Activated CD8-positive, alpha-beta memory T cell treated with anti-CD3 and anti-CD28 coated beads for 1 hour (primary cell): ENCODE data around the gene RAD51C.
"Not testable (repeated sequence)": the region's sequence is repeated elsewhere in the genome, so short reads cannot be mapped to it uniquely, and the experiment has no call there.

Source experiments
- DNase-seq, 2 donors: peaks; one replicate each; pipeline ENCODE4 v3.0.0-alpha.2; 2020; ENCODE audit warnings: low read depth in 1 of 2; ENCODE audit errors: extremely low read depth in 1 of 2

RAD51C gene

DNA sequence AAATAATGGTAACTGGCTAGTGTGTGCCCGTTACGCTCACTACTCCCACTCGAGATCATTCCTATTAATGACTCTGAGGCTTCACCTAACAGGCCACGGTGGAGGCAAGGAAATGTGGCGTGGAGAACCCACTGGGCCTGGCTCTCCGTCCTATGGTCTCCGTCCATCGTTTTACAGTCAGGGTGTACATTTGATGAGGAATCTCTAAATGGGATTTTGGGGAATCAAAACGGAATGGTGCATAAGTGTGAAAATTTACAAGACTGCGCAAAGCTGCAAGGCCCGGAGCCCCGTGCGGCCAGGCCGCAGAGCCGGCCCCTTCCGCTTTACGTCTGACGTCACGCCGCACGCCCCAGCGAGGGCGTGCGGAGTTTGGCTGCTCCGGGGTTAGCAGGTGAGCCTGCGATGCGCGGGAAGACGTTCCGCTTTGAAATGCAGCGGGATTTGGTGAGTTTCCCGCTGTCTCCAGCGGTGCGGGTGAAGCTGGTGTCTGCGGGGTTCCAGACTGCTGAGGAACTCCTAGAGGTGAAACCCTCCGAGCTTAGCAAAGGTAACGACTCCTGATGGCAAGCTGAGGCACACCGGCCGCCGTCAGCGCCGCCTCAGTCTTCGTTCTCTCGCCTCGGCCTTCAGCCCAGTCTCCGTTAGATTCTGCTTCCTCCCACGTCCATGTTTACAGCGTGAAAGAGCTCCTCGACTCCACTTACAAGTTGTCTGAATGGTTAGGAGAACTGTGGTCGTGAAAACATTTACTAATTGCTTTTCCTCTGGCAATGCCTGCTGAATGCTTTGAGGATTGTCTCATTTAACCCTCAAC lies at the start of gene RAD51C:
Gene RAD51C, plus strand, starts transcription at position 364 of the 817 bp plus-strand sequence. Its CDS starts 42 bp downstream, at position 406.
- peak; percentile 46 to 79 for DNase-seq

DNA sequence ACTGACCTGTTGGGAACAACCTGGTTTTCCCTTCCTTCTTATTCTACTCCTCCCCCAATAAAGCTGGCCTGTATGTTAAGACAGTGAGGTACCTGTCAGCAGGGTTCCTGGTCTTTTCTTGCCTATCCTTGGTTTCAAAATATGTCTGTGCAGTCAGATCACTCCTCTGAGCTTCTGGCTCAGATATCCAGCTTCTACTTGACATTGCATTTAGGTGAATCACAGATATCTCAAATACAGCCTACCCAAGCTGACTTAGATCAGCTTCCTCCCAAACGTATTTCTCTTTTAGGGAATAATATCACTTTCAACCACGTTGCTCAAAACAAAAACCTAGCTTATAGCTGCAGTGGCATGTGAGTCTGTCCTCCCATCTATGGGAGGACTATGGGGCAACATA lies 49.3 kb upstream of the RAD51C start:
- no peak for DNase-seq

DNA sequence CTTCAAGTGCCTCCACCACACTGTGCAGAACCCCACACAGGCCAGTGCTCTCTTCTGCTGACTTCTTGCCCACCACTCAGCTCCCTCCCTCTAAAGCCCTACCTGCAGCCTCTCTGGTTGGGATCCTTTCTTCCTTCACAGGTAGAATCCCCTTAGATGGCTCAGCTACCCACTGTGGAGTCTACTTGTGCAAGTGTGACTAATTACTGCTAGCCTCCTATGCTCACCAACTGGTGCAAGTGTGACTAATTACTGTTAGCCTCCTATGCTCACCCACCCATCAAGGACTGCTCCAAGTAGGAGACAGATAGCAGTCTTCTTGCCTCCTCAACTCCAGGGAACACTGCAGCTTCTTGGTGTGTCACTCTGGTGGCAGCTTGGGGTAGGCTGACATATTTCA lies 44.2 kb upstream of the RAD51C start:
- no peak for DNase-seq

DNA sequence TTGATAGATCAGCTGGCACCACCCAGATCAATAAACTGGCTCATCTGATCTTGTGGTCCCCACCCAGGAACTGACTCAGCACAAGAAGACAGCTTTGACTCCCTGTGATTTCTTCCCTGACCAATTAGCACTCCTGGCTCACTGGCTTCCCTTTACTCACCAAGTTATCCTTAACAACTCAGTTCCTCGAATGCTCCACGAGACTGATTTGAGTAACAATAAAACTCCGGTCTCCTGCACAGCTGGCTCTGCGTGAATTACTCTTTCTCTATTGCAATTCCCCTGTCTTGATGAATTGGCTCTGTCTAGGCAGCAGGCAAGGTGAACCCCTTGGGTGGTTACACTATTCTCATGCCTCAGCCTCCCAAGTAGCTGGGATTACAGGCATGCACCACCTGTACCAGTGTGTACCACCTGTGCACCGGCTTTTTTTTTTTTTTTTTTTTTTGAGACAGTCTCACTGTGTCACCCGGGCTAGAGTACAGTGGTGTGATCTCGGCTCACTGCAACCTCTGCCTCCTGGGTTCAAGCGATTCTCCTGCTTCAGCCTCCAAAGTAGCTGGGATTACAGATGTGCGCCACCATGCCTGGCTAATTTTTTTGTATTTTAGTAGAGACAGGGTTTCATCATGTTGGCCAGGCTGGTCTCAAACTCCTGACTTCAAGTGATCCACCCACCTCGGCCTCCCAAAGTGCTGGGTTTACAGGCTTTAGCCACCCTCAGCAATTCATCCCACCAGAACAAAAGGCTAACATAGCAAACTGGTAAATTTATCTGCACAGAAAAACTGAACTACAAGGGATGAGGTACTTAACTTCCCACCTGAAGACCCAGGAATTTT lies 34.2 kb upstream of the RAD51C start:
- DNase-seq, result not testable (repeated sequence)

DNA sequence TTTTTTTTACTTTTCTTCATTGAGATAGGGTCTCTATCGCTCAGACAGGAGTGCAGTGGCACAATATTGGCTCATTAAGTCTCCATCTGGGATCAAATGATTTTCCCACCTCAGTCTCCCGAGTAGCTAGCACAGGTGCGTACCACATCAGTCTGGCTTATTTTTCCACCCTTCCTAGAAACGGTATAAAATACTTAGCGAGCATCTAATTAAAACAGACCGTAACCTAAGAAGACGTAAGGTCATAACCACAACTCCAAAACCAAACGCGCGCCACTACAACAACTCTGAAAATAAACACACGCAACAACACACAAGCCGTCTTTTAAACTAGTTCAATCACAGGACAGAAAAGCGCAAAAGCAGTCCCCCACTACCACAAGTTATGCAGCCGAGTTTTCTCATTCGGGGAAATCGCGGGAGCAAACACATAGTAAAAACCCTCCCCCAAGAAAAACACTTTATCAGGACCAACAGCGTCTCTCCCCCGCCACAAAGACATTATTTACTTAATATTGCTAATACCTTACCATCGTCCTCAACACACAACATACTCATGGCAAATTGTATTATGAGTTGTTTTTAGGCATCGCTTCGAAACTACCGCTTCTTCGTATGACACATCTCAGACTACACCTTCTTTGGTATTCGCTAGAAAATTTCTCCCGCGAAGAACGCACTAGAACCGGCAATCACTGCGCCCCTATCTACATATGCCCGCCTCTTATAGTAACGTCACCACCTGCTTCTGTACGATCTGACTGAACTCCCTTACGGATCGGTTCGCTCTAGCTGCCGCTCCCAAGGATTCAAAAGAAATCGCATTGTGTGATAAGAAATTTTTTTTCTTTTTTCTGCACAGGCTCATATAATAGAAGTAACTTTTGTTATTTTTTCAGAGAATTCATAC lies 33.3 kb upstream of the RAD51C start:
- DNase-seq, result peak; percentile 40 to 59

DNA sequence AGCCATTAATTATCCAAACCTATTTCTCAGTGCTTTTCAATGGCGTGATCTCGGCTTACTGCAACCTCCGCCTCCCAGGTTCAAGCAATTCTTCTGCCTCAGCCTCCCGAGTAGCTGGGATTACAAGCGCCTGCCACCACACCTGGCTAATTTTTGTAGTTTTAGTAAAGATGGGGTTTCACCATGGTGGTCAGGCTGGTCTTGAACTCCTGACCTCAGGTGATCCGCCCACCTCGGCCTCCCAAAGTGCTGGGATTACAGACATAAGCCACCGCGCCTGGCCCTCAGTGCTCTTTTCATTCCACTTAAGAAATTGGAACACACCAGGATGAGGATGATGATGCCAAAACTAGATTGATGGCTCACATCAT lies 32.7 kb upstream of the RAD51C start:
- DNase-seq, result not testable (repeated sequence)

DNA sequence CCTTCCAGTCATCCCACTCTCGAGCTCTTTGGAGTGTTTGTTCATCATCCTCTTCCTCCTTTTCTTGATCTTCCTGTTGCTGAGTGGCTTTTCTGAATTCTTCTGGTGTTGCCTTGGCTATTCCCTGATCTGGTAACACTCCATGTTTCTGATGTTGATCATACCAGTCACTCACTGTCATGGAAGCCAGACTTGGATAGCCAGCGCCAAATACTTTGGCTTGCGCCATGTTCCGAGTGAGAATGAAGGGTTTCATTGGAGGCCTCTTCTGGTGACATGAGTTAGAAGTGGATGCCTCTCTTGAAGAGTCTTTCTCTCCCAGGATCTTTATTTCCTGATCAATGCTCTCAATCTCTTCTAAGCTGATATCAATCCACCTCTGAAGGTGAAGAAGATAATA lies 31.8 kb upstream of the RAD51C start:
- DNase-seq, result no peak

DNA sequence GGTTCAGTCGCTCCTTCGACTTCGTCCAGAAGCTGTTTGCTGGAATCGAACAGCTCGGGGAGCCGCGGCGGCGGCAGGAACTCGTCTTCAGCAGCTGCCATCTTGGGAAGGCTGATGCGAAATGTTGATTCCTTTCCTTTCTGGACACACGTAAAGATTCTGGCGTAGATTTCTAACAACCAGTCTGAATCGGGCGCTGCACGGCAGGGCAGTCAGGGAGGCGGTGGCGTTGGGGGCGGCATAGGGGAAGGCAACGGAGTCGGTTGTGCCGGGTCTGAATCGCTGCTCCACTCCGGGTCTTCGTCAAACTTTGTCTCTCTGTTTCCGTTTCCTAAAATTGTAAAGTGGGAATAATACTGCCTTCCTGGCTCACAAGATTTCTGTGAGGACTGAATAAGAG lies 30.9 kb upstream of the RAD51C start:
- no peak for DNase-seq

DNA sequence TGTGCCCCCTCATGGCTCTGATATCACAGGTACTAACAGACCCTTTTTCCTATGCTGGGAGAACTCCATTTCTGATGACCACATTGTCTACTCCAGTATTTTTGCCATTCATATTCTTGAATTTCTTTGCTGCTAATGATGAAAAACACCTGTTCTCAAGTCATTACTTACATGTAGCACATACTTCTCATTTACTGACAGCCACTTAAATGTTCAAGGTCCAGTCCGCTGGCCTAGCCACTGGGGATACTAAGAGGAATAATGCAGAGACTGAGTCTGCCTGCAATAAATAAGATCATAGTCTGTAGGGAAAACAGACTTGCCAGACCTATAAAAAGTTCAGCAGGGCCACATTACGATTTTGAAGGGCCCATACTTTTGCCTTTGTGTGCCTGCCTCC lies 28.1 kb upstream of the RAD51C start:
- no peak for DNase-seq

DNA sequence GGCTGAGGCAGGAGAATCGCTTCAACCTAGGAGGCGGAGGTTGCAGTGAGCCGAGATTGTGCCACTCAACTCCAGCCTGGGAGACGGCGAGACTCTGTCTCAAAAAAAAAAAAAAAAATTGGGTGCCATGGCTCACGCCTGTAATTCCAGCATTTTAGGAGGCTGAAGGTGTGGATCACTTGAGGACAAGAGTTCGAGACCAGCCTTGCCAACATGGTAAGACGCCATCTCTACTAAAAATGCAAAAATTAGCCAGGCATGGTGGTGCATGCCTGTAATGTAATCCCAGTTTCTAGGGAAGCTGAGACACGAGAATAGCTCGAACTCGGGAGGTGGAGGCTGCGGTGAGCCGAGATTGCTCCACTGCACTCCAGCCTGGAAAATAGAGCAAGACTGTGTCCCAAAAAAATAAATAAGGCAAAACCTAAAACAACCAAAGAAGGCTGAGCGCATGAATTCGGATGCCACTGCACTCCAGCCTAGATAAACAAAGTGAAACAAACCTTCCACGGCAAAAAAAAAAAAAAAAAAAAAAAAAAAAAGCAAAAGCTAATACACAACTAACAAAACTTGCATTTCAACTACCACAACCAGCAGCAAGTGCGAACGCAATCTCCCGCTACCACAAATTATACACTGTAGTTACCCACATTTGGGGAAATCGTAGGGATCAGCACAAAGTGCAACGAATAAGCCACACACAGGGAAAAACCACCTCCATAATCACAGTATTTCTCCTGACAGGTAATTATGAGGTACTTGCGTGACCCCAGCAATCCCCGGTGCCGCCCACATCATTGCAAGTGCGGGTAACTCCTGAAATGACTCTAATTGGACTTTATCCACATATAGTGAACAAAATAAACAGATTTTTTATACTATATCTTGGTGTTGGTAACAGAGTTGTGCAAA lies 26.2 kb upstream of the RAD51C start:
- no peak for DNase-seq

DNA sequence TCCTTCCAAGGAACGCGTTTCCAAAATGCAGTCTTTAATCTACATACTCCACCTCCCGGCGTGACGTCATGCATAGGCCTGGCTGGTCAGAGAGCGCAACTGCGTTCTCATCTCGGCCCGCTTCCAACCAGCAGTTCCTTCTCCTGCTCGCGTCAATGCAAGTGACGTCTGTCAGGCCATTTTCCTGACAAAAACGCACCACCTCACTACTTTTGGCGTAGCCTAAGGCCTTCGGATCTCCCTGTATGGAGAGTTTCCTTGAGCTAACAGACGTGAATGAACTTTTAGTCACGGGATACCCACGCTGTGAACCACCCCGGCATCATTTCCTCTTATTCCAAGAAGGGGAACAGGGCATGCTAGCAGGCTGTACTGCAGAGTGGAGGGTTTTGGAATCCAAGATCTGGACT lies 25.5 kb upstream of the RAD51C start:
- peak in 1 of 2 donors; percentile 5 for DNase-seq

DNA sequence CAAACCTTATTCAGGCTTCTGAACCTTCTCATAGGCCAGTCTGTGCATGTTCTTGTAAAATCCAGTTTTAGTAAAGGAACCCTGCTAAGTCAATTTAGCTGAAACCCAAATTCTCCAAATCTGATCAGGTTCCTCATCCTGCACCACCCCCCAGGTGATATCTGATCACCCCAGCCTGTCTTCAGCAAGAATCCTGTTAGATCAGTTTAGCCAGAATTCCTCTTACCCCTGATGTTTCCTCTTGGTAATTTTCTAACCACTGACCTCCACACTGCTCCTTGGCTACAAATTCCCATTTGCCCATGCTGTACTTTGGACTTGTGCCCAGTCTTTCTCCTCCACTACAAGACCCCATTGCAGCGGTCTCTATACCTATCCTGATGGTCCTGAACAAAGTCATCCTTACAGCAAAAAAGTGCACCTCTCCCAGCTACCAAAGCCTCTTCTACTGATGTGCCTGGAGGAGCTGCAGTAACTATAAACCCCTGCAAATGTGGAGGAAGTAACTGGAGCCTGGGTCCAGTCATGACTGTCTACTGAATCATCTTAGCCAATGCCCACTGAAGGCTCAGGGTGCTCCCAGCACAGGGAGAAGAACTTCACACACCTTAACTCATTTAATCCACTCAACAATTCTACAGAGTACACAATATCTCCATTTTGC lies 24.3 kb upstream of the RAD51C start:
- no peak for DNase-seq

DNA sequence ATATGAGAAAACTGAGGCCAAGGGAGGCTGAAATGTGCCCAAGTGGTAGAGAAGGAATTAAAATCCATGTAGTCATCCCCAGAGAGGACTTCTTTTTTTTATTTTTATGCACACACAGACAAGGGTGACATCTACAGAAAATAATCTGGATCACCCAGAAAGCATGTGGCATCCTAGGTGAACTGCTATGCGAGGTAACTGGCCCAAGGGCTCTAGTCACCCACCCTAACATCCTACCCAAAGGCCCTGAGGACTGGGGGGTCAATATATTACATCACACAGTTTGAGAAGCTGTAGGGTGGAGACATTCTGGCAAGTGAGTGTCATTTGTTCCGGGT lies 23.8 kb upstream of the RAD51C start:
- no peak for DNase-seq

DNA sequence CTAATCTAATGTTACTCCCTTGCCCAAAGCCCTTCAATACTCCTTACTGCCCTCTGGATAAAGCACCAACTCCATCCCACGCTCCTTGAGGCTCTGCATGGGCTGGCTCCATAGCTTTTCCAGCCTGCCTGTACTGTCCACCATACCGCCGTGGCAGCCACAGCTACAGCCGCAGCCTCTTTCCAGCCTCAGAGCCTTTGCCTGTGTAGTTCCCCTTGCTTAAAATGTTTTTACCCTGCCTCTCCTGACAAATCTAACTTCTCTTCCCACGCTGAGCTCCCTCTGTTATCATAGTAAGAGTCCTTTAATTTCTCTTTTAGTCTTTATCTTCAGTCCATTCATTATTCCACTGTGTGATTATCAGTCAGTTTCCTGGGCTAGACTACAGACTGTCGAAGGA lies 22.5 kb upstream of the RAD51C start:
- no peak for DNase-seq

DNA sequence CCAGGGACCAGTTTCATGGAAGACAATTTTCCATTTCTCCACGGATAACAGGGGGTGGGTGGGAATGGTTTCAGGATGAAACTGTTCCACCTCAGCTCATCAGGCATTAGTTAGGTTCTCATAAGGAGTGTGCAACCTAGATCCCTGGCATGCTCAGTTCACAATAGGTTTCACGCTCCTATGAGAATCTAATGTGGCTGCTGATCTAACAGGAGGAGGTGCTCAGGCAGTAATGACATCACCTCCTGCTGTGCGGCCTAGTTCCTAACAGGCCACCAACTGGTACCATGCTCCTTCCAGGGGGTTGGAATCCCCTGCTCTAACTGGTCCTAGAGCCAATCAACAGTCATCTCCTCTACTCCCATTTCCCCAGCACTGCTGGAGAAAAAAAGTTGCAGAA lies 20.4 kb upstream of the RAD51C start:
- no peak for DNase-seq

DNA sequence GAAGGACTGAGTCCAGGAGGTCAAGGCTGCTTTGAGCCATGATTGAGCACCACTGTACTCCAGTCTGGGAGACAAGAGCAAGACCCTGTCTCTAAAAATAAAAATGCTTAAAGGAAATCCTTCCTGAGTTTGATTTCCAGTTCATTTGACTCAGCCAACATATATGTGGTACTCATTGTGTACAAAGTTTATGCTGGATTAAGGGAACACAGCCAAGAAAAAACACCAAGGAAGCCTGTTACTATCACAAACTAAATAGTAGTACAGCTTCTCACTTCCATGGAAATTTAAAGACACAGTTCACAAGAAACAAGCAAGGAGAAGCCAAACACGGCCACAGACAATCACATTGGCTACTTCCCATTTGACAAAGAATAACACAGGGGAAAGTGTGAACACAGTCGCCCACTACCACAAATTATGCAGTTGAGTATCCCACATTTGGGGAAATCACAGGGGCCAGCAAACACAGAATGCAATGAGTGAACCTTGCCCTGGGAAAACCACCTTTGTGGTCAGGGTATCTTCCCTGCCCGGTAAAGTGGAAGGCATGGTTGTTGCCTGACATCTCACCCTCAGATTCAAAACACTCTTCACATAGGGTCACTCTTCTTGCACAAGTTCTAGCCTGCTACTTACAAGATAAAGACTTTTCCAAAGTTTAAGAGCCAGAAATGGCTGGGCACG lies 15.1 kb upstream of the RAD51C start:
- DNase-seq, result no peak

DNA sequence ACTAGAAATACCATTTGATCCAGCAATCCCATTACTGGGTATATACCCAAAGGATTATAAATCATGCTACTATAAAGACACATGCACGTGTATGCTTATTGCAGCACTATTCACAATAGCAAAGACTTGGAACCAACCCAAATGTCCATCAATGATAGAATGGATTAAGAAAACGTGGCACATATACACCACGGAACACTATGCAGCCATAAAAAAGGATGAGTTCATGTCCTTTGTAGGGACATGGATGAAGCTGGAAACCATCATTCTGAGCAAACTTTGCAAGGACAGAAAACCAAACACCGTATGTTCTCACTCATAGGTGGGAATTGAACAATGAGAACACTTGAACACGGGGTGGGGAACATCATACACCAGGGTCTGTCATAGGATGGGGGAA lies 14.1 kb upstream of the RAD51C start:
- not testable (repeated sequence) for DNase-seq

DNA sequence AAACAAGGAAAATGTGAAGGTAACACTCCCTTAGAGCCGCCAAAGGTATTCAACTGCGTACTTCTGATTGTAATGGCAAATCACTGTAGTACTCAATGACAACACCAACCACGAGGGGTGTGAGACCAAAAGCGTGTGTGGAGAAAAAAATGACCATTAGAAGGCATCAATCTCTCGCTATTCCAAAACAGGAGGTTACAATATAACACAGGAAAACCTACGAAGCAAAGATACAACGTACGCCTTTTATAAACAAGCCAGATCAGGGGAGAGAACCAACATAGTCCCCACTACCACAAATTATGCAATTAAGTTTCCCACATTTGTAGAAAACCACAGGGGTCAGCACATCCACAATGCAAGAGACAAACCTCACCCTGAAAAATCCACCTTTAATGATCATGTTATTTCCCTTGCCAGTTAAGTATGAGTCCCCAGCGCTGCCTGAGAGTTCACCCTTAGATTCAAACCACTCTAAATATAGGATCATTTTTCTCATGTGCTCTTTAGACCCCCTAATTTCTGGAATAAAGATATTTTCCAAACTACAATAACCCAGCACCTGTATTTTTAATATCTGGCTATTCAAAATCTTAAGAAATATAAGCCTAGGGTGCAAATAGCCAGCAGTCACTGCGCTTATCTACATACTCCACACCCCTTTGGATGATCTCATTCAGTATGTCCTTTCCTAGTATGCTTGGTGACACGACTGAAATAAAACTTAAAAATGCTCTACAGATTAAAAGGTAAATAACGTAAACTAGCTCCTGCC lies 13.0 kb upstream of the RAD51C start:
- no peak for DNase-seq
